OCI-LY3 (cell line): Measurements from ENCODE around the gene ZMYM4.

Experiments used
- H2AFZ ChIP-seq: fragments of 200-600, 300-600 bp; shearing (Covaris generic); 2 replicates; pipeline ENCODE4 v1.6.0; 2014; ENCODE audit warnings: antibody characterized with exemption, low read depth, low read length
- H3K27ac ChIP-seq: fragments of 200-600, 300-600 bp; sonication (generic); 2 replicates; pipeline ENCODE4 v1.5.1; 2014; ENCODE audit warnings: mild to moderate bottlenecking, low read length, moderate library complexity, mixed read lengths
- H3K27me3 ChIP-seq: fragments of 200-600, 300-600 bp; sonication (generic); 2 replicates; pipeline ENCODE4 v1.6.1; 2014; ENCODE audit warnings: low read depth, low read length, mixed read lengths
- H3K36me3 ChIP-seq: fragments of 200-600, 300-600 bp; sonication (generic); replicated peaks from 2 replicates; pipeline ENCODE3; 2014; ENCODE audit warnings: low read depth, low read length, mixed read lengths
- H3K4me1 ChIP-seq: fragments of 300-600, 200-600 bp; sonication (generic); 2 replicates; pipeline ENCODE4 v1.6.1; 2014; ENCODE audit warnings: low read length, mixed read lengths
- H3K4me2 ChIP-seq: fragments of 200-600, 300-600 bp; sonication (generic); 2 replicates; pipeline ENCODE4 v1.6.1; 2014; ENCODE audit warnings: low read length, mixed read lengths
- H3K4me3 ChIP-seq: fragments of 300-600, 200-600 bp; sonication (generic); 2 replicates; pipeline ENCODE4 v1.5.1; 2014; ENCODE audit warnings: antibody characterized with exemption, mild to moderate bottlenecking, low read length, moderate library complexity
- H3K79me2 ChIP-seq: fragments of 300-600, 200-600 bp; shearing (Covaris generic); 2 replicates; pipeline ENCODE4 v1.6.1; 2014; ENCODE audit warnings: mild to moderate bottlenecking, low read length, mixed read lengths
- H3K9ac ChIP-seq: fragments of 300-600, 200-600 bp; shearing (Covaris generic); 2 replicates; pipeline ENCODE4 v1.6.0; 2014; ENCODE audit warnings: mild to moderate bottlenecking, low read length, moderate library complexity
- H3K9me3 ChIP-seq: fragments of 200-600, 300-600 bp; shearing (Covaris generic); 2 replicates; pipeline ENCODE4 v1.6.1; 2014; ENCODE audit warnings: low read length, mixed read lengths; ENCODE audit not compliant: insufficient read depth
- H4K20me1 ChIP-seq: fragments of 200-600, 300-600 bp; sonication (generic); 2 replicates; pipeline ENCODE4 v1.6.1; 2016; ENCODE audit warnings: low read length, mixed read lengths; ENCODE audit not compliant: insufficient read depth
- EZH2phosphoT487 ChIP-seq: fragments of 200-600 bp; shearing (Covaris generic); IDR thresholded peaks from 2 replicates; pipeline ENCODE4 v1.6.1; 2018; ENCODE audit warnings: antibody characterized with exemption, mixed run types, low read depth
- TF ChIP-seq, protein P1 (sequence below): fragments of 200-600, 300-600 bp; sonication (generic); IDR thresholded peaks from 2 replicates; pipeline ENCODE4 v1.5.1; 2014; ENCODE audit warnings: antibody characterized with exemption, low read length, low read depth

ZMYM4 gene

DNA sequence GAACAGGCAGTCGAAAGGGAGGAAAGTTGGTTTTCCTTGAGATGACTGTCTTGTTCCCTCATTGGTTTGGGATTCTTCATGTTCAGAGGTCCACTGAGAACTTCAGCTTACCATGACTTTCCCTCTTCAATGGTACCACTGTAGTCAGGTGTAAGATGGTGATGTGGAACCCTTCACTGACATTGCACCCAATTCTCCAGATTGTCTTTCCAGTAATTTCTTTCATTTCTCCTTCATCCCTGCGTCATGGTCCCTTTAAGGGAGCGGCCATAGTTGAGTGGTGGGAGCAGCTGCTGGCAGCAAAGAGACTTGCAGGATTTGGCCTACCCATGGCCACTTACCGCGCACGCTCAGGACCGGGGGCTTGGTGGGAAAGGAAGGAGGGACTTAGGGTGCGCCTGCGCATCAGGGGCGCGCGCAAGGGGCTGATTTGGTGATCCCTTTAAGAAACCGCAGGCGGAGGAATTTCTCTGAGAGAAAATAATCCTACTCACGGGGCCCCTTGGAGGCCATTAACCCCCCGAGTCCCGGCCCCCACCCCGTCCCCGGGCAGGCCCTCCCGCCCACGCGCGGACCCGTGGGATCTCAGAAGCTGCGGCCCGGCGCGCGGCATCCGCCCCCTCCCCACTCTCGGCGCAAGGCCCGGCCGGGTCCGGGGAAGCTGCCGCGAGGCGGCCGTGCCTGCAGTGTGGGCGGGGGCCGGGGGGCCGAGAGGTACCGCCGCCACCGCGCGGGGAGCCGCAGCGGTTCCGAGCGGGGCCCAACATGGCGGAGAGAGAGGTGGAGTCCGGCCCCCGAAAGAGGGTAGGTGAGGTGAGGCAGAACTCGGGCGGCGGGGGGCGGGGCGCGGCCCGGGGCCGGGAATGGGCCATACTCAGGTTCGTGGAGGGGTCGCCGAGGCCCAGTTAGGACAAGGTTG lies at the start of gene ZMYM4:
ZMYM4 (plus strand) TSS at position 428 of the 919 bp plus-strand sequence; CDS start at position 766, 338 bp downstream.
- Histone ChIP-seq H3K9ac (peak within 1 kb of the TSS; percentile 96), H2AFZ (peak within 1 kb of the TSS; percentile 95), H3K79me2 (peaks cover 49% of the 10 kb centered on the region), H3K4me1 (peaks cover 10% of the 10 kb centered on the region), H3K36me3 (peaks cover 11% of the 10 kb centered on the region), H3K27me3 (no peaks in the 10 kb centered on the region), H3K27ac (peak within 1 kb of the TSS; percentile 74), H3K9me3 (no peaks in the 10 kb centered on the region), H4K20me1 (peaks cover 7% of the 10 kb centered on the region; the same call in 1 of the 2 replicates), H3K4me3 (peak within 1 kb of the TSS; percentile 93), H3K4me2 (peak within 1 kb of the TSS; percentile 84)
- TF ChIP-seq, protein P1, sequence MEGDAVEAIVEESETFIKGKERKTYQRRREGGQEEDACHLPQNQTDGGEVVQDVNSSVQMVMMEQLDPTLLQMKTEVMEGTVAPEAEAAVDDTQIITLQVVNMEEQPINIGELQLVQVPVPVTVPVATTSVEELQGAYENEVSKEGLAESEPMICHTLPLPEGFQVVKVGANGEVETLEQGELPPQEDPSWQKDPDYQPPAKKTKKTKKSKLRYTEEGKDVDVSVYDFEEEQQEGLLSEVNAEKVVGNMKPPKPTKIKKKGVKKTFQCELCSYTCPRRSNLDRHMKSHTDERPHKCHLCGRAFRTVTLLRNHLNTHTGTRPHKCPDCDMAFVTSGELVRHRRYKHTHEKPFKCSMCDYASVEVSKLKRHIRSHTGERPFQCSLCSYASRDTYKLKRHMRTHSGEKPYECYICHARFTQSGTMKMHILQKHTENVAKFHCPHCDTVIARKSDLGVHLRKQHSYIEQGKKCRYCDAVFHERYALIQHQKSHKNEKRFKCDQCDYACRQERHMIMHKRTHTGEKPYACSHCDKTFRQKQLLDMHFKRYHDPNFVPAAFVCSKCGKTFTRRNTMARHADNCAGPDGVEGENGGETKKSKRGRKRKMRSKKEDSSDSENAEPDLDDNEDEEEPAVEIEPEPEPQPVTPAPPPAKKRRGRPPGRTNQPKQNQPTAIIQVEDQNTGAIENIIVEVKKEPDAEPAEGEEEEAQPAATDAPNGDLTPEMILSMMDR = no peak
- no peak for TF ChIP-seq EZH2phosphoT487

DNA sequence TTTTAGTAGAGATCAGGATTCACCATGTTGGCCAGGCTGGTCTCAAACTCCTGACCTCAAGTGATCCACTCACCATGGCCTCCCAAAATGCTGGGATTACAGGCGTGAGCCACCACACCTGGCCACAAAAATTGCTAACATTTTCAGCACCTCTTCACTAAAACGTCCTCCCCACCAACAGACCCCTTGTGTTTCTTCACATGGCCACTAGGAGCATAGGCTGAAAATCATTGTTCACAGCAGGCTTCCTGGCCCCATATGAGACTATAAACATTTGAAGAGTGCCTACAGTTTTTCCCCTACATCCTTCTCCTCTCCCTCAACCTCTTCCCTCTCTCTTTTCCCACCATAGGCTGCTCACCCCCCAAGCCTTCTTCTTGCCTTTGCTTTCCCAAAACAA lies 47.5 kb upstream of the ZMYM4 start:
- no peak overlapping the region for H3K4me2 ChIP-seq
- H3K9me3 ChIP-seq = no peaks in the 10 kb centered on the region
- H3K4me1 ChIP-seq = no peaks in the 10 kb centered on the region
- H3K9ac ChIP-seq = no peak overlapping the region
- peak overlapping the region; percentile 54; the same call in 1 of the 2 replicates for H2AFZ ChIP-seq
- no peak overlapping the region for H3K4me3 ChIP-seq
- H4K20me1 ChIP-seq = no peaks in the 10 kb centered on the region
- no peaks in the 10 kb centered on the region for H3K36me3 ChIP-seq
- no peaks in the 10 kb centered on the region for H3K27me3 ChIP-seq
- no peak for TF ChIP-seq EZH2phosphoT487
- TF ChIP-seq, protein P1 = peak; percentile 22; the same call in 1 of the 2 replicates
- no peaks in the 10 kb centered on the region for H3K79me2 ChIP-seq
- H3K27ac ChIP-seq = no peak overlapping the region

DNA sequence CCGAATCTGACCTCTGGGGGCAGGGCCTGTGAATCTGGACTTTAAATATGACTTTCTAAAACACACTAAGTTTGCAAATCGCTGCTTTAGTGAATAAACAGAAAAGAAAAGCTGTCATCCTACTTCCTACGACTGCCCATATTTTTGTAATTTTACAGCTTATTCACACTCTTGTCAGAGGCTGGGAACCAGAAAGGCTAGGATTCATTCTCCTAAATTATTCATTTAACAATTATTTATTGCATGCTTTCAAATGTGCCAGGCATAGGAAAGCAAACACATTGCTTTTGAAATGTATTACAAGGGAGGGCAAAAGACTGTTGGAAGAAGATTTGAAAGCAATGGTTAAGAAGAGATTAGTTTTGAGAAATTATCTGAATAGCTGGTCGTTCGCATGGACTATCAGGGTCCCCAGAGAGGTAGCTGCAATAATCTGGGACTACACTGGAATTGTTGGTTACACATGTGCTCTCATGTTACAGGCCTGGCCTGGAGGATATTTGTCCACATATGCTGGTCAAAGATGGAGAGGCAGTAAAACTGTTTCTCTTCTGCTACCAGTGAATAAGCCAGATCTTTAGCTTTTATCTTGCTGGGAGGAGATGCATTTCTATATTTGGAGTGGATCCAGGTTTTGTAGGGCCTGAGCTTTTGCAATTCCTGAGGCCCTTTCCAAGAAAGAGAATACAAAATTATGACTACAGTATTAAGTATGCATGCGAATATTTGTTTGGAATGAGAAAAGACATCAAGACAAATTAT lies 46.0 kb upstream of the ZMYM4 start:
- Histone ChIP-seq H3K9ac (no peak overlapping the region), H3K27ac (no peak overlapping the region), H3K36me3 (no peaks in the 10 kb centered on the region), H2AFZ (no peak overlapping the region), H3K27me3 (no peaks in the 10 kb centered on the region), H3K79me2 (no peaks in the 10 kb centered on the region), H4K20me1 (no peaks in the 10 kb centered on the region), H3K4me1 (no peaks in the 10 kb centered on the region), H3K4me2 (no peak overlapping the region), H3K9me3 (no peaks in the 10 kb centered on the region), H3K4me3 (no peak overlapping the region)
- no peak for TF ChIP-seq EZH2phosphoT487
- TF ChIP-seq, protein P1 = no peak

DNA sequence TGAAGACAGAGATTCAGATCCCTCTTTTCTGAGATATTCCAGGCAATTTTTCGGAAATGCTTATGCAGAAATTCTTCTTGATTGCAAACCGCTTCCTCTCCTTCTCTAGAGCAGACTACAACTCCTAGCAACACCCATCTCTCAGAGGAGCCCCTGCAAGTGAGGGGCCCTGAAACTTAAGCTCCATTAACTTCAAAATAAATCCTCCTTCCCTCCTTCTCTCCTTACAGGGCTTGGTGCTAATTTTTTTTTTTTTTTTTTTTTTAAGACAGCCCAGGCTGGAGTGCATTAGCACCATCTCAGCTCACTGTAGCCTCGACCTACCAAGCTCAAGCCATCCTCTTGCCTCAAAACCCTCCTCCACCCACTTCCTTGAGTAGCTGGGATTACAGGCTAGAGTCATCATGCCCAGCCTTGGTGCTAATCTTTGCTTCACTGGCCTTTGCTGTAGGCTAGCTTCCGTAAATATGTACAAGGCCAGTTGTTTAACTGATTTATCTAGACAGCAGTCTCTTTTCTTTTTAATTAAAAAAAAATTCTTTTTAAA lies 45.4 kb upstream of the ZMYM4 start:
- no peak overlapping the region for H3K4me2 ChIP-seq
- no peak overlapping the region for H2AFZ ChIP-seq
- H3K4me3 ChIP-seq = no peak overlapping the region
- H4K20me1 ChIP-seq = no peaks in the 10 kb centered on the region
- no peaks in the 10 kb centered on the region for H3K9me3 ChIP-seq
- no peaks in the 10 kb centered on the region for H3K4me1 ChIP-seq
- no peak overlapping the region for H3K27ac ChIP-seq
- TF ChIP-seq, protein P1 = no peak
- no peak for TF ChIP-seq EZH2phosphoT487
- H3K79me2 ChIP-seq = no peaks in the 10 kb centered on the region
- no peaks in the 10 kb centered on the region for H3K27me3 ChIP-seq
- no peak overlapping the region for H3K9ac ChIP-seq
- H3K36me3 ChIP-seq = no peaks in the 10 kb centered on the region
